Measurements from ENCODE around the gene GRIA3. TPM values are rescaled to one million over a fixed set of nuclear protein-coding genes. Genes with fewer than 3 reads are reported as not detected.

The GRIA3 gene
- total RNA-seq = 1.4 and 2.2 TPM in 2 replicates
- long read RNA-seq, full-length matches to known transcripts = 1 of 7 reads
- long read RNA-seq, partial matches to known transcripts = 2 of 7 reads
- long read RNA-seq, other reads (novel, unspliced or antisense) = 4 of 7 reads

DNA sequence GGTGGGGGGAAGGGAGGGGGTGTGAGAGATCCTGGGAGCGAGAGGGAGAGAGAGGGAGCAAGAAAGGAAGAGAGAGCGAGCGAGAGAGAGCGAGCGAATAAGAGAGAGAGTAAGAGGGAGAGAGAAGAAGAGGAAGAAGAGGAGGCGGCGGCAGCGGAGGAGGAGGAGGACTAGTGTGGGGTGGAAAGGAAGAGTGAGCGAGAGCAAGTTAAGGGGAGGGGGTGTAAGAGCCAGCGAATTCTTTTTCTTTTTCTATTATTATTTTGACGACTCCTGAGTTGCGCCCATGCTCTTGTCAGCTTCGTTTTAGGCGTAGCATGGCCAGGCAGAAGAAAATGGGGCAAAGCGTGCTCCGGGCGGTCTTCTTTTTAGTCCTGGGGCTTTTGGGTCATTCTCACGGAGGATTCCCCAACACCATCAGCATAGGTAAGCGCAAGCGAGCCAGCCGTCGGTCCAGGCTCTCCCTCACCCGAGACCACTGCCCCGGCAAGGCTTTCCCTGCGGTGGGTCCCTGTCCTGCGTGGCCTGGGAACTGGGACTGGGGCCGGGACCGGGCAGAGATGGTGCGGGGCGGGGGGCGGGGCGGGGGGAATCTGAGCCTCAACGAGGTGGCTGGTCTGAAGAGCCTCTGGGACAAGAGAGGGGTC lies at the start of gene GRIA3:
GRIA3 (plus strand) TSS at position 60 of the 647 bp plus-strand sequence; CDS start at position 318, 258 bp downstream.
- TF ChIP-seq, protein P1, sequence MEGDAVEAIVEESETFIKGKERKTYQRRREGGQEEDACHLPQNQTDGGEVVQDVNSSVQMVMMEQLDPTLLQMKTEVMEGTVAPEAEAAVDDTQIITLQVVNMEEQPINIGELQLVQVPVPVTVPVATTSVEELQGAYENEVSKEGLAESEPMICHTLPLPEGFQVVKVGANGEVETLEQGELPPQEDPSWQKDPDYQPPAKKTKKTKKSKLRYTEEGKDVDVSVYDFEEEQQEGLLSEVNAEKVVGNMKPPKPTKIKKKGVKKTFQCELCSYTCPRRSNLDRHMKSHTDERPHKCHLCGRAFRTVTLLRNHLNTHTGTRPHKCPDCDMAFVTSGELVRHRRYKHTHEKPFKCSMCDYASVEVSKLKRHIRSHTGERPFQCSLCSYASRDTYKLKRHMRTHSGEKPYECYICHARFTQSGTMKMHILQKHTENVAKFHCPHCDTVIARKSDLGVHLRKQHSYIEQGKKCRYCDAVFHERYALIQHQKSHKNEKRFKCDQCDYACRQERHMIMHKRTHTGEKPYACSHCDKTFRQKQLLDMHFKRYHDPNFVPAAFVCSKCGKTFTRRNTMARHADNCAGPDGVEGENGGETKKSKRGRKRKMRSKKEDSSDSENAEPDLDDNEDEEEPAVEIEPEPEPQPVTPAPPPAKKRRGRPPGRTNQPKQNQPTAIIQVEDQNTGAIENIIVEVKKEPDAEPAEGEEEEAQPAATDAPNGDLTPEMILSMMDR (conservative IDR thresholded peaks at IDR 0.05) = no peak
- peaks cover 45% of the 10 kb centered on the region for H3K27me3 Mint-ChIP-seq (ENCODE audit: low read depth)
- H3K9me3 Mint-ChIP-seq = peaks cover 2% of the 10 kb centered on the region
- peak; percentile 1 for DNase-seq (ENCODE audit: low read depth, low spot score)
- peak within 1 kb of the TSS; percentile 90 for H3K4me3 Mint-ChIP-seq
- peaks cover 18% of the 10 kb centered on the region for H3K4me1 Mint-ChIP-seq
- no peak within 1 kb of the TSS for H3K27ac Mint-ChIP-seq (ENCODE audit: unreplicated experiment)
- H3K36me3 Mint-ChIP-seq (ENCODE audit: low read depth) = no peaks in the 10 kb centered on the region

DNA sequence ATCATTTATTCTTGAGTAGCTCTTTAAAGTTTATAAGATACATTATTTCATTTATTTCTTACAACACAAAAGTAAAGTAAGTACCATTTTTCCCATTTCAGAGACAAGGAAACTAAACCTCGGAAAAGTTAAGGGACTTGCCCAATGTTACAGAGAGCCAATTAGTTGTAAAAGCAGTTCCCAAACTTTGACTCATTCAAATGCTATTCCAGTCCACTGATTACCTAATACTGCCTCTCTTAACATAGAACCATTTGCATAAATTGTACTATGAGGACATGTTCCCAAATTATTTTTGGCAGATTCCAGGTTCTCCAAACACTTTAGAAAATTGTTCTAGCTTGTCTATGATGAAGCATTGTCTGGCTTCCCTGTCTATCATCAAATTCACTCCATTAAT lies 45.6 kb upstream of the GRIA3 start:
- TF ChIP-seq, protein P1 (conservative IDR thresholded peaks at IDR 0.05) = no peak
- Mint-ChIP-seq H3K36me3 (ENCODE audit: low read depth) (peaks cover 4% of the 10 kb centered on the region), H3K4me1 (no peaks in the 10 kb centered on the region), H3K4me3 (no peak overlapping the region), H3K27me3 (ENCODE audit: low read depth) (no peaks in the 10 kb centered on the region), H3K9me3 (peaks cover 14% of the 10 kb centered on the region), H3K27ac (ENCODE audit: unreplicated experiment) (no peak overlapping the region)
- no peak for DNase-seq (ENCODE audit: low read depth, low spot score)

DNA sequence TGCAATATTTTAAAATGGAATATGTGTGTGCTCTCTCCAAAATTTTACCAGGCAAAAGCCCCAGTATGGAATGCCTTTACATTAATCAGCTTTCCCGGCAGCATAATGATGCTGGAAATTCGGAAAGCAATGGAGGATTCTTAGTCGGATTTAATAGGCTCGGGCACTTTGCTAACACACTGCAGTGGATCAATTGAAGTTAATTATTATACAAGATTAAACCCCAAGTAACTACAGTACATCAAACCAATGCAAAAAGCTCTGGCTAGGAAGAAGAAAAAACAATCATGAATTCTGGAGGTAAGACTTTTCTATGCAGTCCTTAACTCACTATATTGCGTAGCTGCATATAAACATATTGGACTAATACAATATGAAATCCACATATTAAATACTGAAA lies 43.6 kb upstream of the GRIA3 start:
- no peak for DNase-seq (ENCODE audit: low read depth, low spot score)
- Mint-ChIP-seq H3K4me3 (no peak overlapping the region), H3K27me3 (ENCODE audit: low read depth) (no peaks in the 10 kb centered on the region), H3K27ac (ENCODE audit: unreplicated experiment) (no peak overlapping the region), H3K36me3 (ENCODE audit: low read depth) (peaks cover 4% of the 10 kb centered on the region), H3K4me1 (no peaks in the 10 kb centered on the region), H3K9me3 (peaks cover 9% of the 10 kb centered on the region)
- TF ChIP-seq, protein P1 (conservative IDR thresholded peaks at IDR 0.05) = no peak

DNA sequence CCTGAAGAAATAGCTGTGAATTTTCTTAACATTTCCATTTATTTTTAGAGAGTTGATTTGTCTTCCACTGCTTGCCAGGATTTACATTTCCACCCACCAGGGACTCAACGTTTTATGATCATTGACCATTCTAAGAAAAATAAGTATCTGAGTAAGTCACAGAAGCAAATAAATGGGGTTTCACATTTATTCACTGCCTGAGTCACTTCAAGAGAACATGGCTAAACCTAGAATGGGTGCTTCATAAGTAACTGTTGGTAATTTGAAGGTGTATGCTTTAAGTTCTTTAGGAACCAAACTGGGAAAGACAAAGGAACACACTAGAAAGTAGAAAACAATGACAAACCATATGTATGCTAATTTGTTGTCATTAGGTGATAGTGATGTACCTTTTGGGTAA lies 43.2 kb upstream of the GRIA3 start:
- Mint-ChIP-seq H3K4me1 (peaks cover 4% of the 10 kb centered on the region), H3K36me3 (ENCODE audit: low read depth) (peaks cover 4% of the 10 kb centered on the region), H3K9me3 (peaks cover 6% of the 10 kb centered on the region), H3K27ac (ENCODE audit: unreplicated experiment) (no peak overlapping the region), H3K27me3 (ENCODE audit: low read depth) (no peaks in the 10 kb centered on the region), H3K4me3 (no peak overlapping the region)
- TF ChIP-seq, protein P1 (conservative IDR thresholded peaks at IDR 0.05) = no peak
- DNase-seq (ENCODE audit: low read depth, low spot score) = no peak

DNA sequence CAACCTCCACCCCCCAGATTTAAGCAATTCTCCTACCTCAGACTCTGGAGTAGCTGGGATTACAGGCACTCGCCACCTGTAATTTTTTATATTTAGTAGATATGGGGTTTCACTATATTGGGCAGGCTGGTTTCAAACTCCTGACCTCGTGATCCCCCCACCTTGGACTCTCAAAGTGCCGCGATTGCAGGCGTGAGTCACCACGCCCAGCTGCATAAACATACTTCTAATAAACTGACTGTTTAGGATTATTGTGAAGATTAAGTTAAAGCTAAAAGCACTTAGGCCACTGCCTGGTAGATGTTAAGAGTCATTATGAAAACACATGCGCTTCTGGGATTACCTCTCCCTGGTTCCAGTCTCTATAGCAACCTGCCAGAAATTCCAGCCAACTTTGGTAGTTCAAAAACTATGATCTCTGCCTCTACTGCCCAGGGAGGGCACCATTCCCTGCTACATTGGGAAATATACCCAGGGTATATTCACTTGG lies 30.2 kb upstream of the GRIA3 start:
- Mint-ChIP-seq H3K4me1 (no peaks in the 10 kb centered on the region), H3K4me3 (no peak overlapping the region), H3K36me3 (ENCODE audit: low read depth) (no peaks in the 10 kb centered on the region), H3K9me3 (peaks cover 19% of the 10 kb centered on the region), H3K27ac (ENCODE audit: unreplicated experiment) (no peak overlapping the region), H3K27me3 (ENCODE audit: low read depth) (no peaks in the 10 kb centered on the region)
- no peak for DNase-seq (ENCODE audit: low read depth, low spot score)
- TF ChIP-seq, protein P1 (conservative IDR thresholded peaks at IDR 0.05) = no peak

Data from neural crest cell (in vitro differentiated cells).